NT2/D1 (cell line): ENCODE results near the gene NACAD.

Source experiments
- SUZ12 ChIP-seq: IDR thresholded peaks from 2 replicates; pipeline ENCODE4 v1.6.1; 2011; ENCODE audit not compliant: insufficient read length, insufficient read depth; ENCODE audit errors: extremely low read depth
- YY1 ChIP-seq: IDR thresholded peaks from 2 replicates; pipeline ENCODE4 v1.6.1; 2011; ENCODE audit not compliant: insufficient read length, insufficient read depth

- TF ChIP-seq SUZ12 = no peak
- TF ChIP-seq YY1 = no peak
These were observed 34.4 kb upstream of the NACAD start for GRCh38 chr7:45122975-45123860.
